CD4-positive, alpha-beta memory T cell (primary cell): ENCODE results near the gene PAK4. TPM values are rescaled to one million over a fixed set of nuclear protein-coding genes. Genes with fewer than 3 reads are reported as not detected.

Experiments used
- CTCF ChIA-PET: fragments of 350-600 bp; sonication (Branson Sonifier 250); formaldehyde crosslinking; loops from one replicate; lab custom pipeline; 2021; ENCODE audit warnings: inconsistent platforms; ENCODE audit not compliant: partially characterized antibody; lab: Charles Lee
- POLR2A ChIA-PET: fragments of 350-600 bp; sonication (Branson Sonifier 250); formaldehyde crosslinking; loops from one replicate; lab custom pipeline; 2021; ENCODE audit not compliant: partially characterized antibody; lab: Charles Lee
- DNase-seq, 5 donors: peaks; one replicate each; pipeline versions ENCODE4 v3.0.0 to v3.0.0-alpha.2; 2020 to 2022; ENCODE audit warnings: mixed read lengths in 1 of 5
- H3K27ac ChIP-seq: one replicate; pipeline ENCODE4 v1.7.0; 2013; ENCODE audit warnings: low read depth, low read length
- H3K27me3 ChIP-seq: 2 replicates; pipeline ENCODE4 v1.7.0; 2013; ENCODE audit warnings: mild to moderate bottlenecking, low read length, moderate library complexity; ENCODE audit not compliant: insufficient read depth
- H3K36me3 ChIP-seq: 2 replicates; pipeline ENCODE4 v1.7.0; 2013; ENCODE audit warnings: mild to moderate bottlenecking, low read length, moderate library complexity; ENCODE audit not compliant: insufficient read depth
- H3K4me1 ChIP-seq: 2 replicates; pipeline ENCODE4 v1.7.0; 2013; ENCODE audit warnings: mild to moderate bottlenecking, low read length, moderate library complexity; ENCODE audit not compliant: insufficient read depth
- H3K4me3 ChIP-seq, 2 donors: one replicate each; pipeline ENCODE4 v1.7.0; 2013; ENCODE audit warnings: low read length in 2 of 2, mild to moderate bottlenecking in 1 of 2
- H3K9me3 ChIP-seq, 2 donors: one replicate each; pipeline ENCODE4 v1.7.0; 2013; ENCODE audit warnings: low read length in 2 of 2, control low read depth in 1 of 2; ENCODE audit not compliant: control insufficient read depth in 1 of 2
- H3K27ac Mint-ChIP-seq, 7 donors: one replicate each; pipeline ENCODE4 v1.8.0; 2020 to 2021; ENCODE audit warnings: mixed read lengths in 7 of 7, mild to moderate bottlenecking in 6 of 7, inconsistent platforms in 3 of 7, moderate library complexity in 3 of 7
- H3K27me3 Mint-ChIP-seq, 2 donors: one replicate each; pipeline ENCODE4 v1.8.0; 2020 to 2021; ENCODE audit warnings: mixed read lengths in 2 of 2
- H3K36me3 Mint-ChIP-seq, 2 donors: one replicate each; pipeline ENCODE4 v1.8.0; 2020 to 2021; ENCODE audit warnings: mixed read lengths in 2 of 2, inconsistent platforms in 1 of 2, mild to moderate bottlenecking in 1 of 2
- H3K4me1 Mint-ChIP-seq, 4 donors: one replicate each; pipeline ENCODE4 v1.8.0; 2020 to 2021; ENCODE audit warnings: mixed read lengths in 4 of 4, mild to moderate bottlenecking in 1 of 4
- H3K4me3 Mint-ChIP-seq, 8 donors: one replicate each; pipeline ENCODE4 v1.8.0; 2020 to 2021; ENCODE audit warnings: mixed read lengths in 8 of 8, mild to moderate bottlenecking in 7 of 8, moderate library complexity in 6 of 8, inconsistent platforms in 3 of 8
- H3K9me3 Mint-ChIP-seq, 8 donors: one replicate each; pipeline ENCODE4 v1.8.0; 2020 to 2021; ENCODE audit warnings: mixed read lengths in 8 of 8, mild to moderate bottlenecking in 5 of 8, inconsistent platforms in 3 of 8, moderate library complexity in 1 of 8
- intact Hi-C: fragments of 100-400 bp; cut with micrococcal nuclease; formaldehyde crosslinking; loops from one replicate; pipeline ENCODE4 v1.15.1; 2023
- polyA plus RNA-seq, 2 donors: library from polyadenylated mRNA; unstranded; fragments of 300-500 nt; fragmentation: Illumina TruSeq; gene quantifications; one replicate each; pipeline ENCODE4 v1.2.3, GENCODE V29; 2021
- total RNA-seq, 2 experiments: library from RNA; stranded (reverse); gene quantifications; one replicate each; pipeline ENCODE4 v1.2.3, GENCODE V29; 2021

Gene PAK4
- total RNA-seq (10 to 100 TPM; 13.1 to 15.7 TPM), polyA plus RNA-seq (1 to 10 TPM; 1.3 to 2.9 TPM)

DNA sequence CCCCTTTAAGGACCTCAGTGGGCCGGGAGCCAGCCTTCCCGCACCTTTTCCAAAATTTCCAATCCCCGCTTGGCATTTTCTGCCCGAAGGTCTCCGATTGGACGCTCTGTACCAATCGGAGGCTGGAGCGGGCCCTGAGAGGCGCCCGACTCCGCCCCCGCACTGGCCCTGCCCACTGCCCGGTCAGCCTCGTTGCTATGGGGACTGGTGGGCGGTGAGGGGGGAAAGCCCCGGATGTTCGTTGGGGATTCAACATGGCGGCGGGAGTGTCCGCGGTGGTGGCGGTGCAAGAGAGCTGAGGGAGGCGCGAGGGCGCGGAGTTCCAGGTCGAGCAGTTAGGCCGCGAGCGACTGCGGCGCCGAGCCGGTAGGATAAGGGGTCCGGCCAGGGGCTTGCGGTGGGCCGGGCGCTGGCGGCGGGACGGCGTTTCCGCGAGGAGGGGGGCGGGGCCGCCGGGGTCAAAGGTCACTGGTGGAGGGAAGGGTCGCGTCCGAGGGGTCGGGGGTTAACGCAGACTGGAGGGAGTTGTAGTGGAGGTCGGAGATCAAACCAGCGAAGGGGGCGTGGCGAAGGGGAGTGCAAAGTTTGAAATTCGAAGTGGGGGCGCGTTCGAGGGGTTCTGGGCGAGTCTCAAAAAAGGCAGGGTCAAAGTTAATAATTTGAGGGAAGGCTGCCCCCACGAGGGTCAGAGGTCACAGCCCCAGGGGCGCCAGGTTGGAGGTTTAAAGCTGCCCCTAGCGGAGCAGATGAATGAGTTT is at the start of gene PAK4:
Gene PAK4, plus strand, starts transcription at position 233 of the 758 bp plus-strand sequence. CDS start 43,768 bp downstream, outside the sequence.
- Histone ChIP-seq H3K4me3 (peak within 1 kb of the TSS; percentile 73 to 82), H3K36me3 (no peaks in the 10 kb centered on the region), H3K27me3 (no peaks in the 10 kb centered on the region), H3K27ac (peak within 1 kb of the TSS; percentile 76), H3K9me3 (no peaks in the 10 kb centered on the region), H3K4me1 (peaks cover 26% of the 10 kb centered on the region)
- peak within 1 kb of the TSS; percentile 95 to 99 (median 98) for H3K4me3 Mint-ChIP-seq
- peaks cover 0 to 2% of the 10 kb centered on the region in 2 donors for H3K36me3 Mint-ChIP-seq
- ChIA-PET POLR2A (interaction anchor here (0.7 to 2.2 kb wide), 5 partner anchors 202 to 320 kb away, joined by 3 to 6 read pairs (median 3); partner anchors contain the start of genes GMFG, MED29, PAF1 and RPS16), CTCF (interaction anchor here (0.9 to 8.0 kb wide), 3 partner anchors 15 to 203 kb away, joined by 3 to 57 read pairs (median 4); no protein-coding TSS in a partner anchor)
- H3K4me1 Mint-ChIP-seq = peaks cover 23 to 65% (median 42%) of the 10 kb centered on the region in 4 donors
- no peaks in the 10 kb centered on the region for H3K9me3 Mint-ChIP-seq
- peaks cover 3% of the 10 kb centered on the region in 2 donors for H3K27me3 Mint-ChIP-seq
- intact Hi-C loops = loop anchor here (1.0 to 5.0 kb wide), 2 partner anchors 217 to 267 kb away; partner anchors contain the start of genes MED29, PAF1 and SAMD4B
- DNase-seq = peak; percentile 94 to 96 (median 95)
- peak within 1 kb of the TSS; percentile 95 to 100 (median 99) for H3K27ac Mint-ChIP-seq

- peaks cover 17 to 29% (median 23%) of the 10 kb centered on the region in 4 donors for H3K4me1 Mint-ChIP-seq
- ChIA-PET CTCF (interaction anchor here (2.4 kb wide), 1 partner anchor 26 kb away, joined by 8 read pairs; no protein-coding TSS in a partner anchor), POLR2A (no interaction called here)
- Histone ChIP-seq H3K27ac (no peak overlapping the region), H3K36me3 (no peaks in the 10 kb centered on the region), H3K4me3 (no peak overlapping the region), H3K27me3 (peaks cover 5% of the 10 kb centered on the region), H3K4me1 (peaks cover 21% of the 10 kb centered on the region), H3K9me3 (no peaks in the 10 kb centered on the region)
- H3K4me3 Mint-ChIP-seq = no peak overlapping the region
- intact Hi-C loops = no loop called here
- peak overlapping the region in 3 of 7 donors; percentile 35 to 52 (median 47) for H3K27ac Mint-ChIP-seq
- DNase-seq = no peak
- H3K27me3 Mint-ChIP-seq = peaks cover 9 to 10% of the 10 kb centered on the region in 2 donors
- H3K36me3 Mint-ChIP-seq = no peaks in the 10 kb centered on the region
- no peaks in the 10 kb centered on the region for H3K9me3 Mint-ChIP-seq
Observed at GRCh38 chr19:39077323-39077722, 48.3 kb upstream of the PAK4 start.

GRCh38 chr19:39078436-39079200 is 47.0 kb upstream of the PAK4 start:
- Histone ChIP-seq H3K4me3 (no peak overlapping the region), H3K27ac (no peak overlapping the region), H3K9me3 (no peaks in the 10 kb centered on the region), H3K36me3 (no peaks in the 10 kb centered on the region), H3K27me3 (peaks cover 15% of the 10 kb centered on the region), H3K4me1 (peaks cover 20% of the 10 kb centered on the region)
- no peak for DNase-seq
- CTCF ChIA-PET = interaction anchor here (0.8 to 2.4 kb wide), 2 partner anchors 27 to 676 kb away, joined by 3 to 8 read pairs; partner anchors contain the start of gene FAM98C
- POLR2A ChIA-PET = no interaction called here
- H3K27me3 Mint-ChIP-seq = peaks cover 20 to 21% of the 10 kb centered on the region in 2 donors
- no peaks in the 10 kb centered on the region for H3K9me3 Mint-ChIP-seq
- no peaks in the 10 kb centered on the region for H3K36me3 Mint-ChIP-seq
- intact Hi-C loops = no loop called here
- peaks cover 14 to 28% (median 23%) of the 10 kb centered on the region in 4 donors for H3K4me1 Mint-ChIP-seq
- peak overlapping the region in 1 of 7 donors; percentile 12 for H3K27ac Mint-ChIP-seq
- H3K4me3 Mint-ChIP-seq = no peak overlapping the region

DNA sequence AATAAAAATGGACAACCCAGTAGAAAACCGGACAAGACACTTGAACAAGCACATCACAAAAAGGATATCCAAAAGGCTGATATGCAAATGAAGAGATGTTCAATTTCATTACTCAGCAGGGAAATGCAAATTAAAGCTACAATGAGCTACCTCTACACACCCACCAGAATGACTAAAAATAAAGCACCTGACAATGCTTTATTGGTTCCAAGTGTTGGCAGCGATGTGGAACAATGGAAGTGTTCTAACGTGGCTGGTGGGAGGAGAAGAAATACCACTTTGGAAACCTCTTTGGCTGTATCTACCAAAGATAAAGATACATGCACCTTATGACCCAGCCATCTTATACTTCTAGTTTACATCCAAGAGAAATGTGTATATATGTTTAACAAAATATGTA is 45.2 kb upstream of the PAK4 start:
- H3K4me3 ChIP-seq = no peak overlapping the region
- H3K4me1 Mint-ChIP-seq = peaks cover 7 to 24% (median 18%) of the 10 kb centered on the region in 4 donors
- no peaks in the 10 kb centered on the region for H3K9me3 ChIP-seq
- peaks cover 13% of the 10 kb centered on the region for H3K4me1 ChIP-seq
- no peaks in the 10 kb centered on the region for H3K36me3 Mint-ChIP-seq
- no peaks in the 10 kb centered on the region for H3K9me3 Mint-ChIP-seq
- POLR2A ChIA-PET = no interaction called here
- H3K36me3 ChIP-seq = no peaks in the 10 kb centered on the region
- DNase-seq = no peak
- intact Hi-C loops = no loop called here
- H3K4me3 Mint-ChIP-seq = no peak overlapping the region
- peaks cover 24 to 27% of the 10 kb centered on the region in 2 donors for H3K27me3 Mint-ChIP-seq
- CTCF ChIA-PET = interaction anchor here (0.9 kb wide), 1 partner anchor 249 kb away, joined by 3 read pairs; no protein-coding TSS in a partner anchor
- H3K27ac ChIP-seq = no peak overlapping the region
- peaks cover 21% of the 10 kb centered on the region for H3K27me3 ChIP-seq
- H3K27ac Mint-ChIP-seq = no peak overlapping the region

DNA sequence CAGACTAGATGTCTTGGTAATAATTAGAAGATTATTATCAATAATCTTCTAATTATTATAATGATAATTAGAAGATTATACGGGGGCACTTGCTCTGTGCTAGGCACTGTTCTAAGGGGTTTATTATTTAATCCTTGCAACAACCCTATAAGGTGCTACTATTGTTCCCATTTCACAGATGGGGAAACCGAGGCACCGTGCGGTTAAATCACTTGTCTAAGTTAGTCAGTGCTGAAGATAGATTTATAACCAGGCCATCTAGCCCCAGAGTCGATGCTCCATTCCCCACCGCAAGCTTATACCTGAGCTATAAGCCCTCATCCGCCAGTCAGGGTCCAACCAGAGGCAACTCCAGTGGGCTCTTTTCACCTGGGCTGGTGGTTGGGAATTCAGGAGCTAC is 43.4 kb upstream of the PAK4 start:
- DNase-seq = no peak
- CTCF ChIA-PET = no interaction called here
- Mint-ChIP-seq H3K4me3 (peak overlapping the region in 1 of 8 donors; percentile 21), H3K27me3 (peaks cover 24 to 30% of the 10 kb centered on the region in 2 donors), H3K4me1 (peaks cover 7 to 23% (median 14%) of the 10 kb centered on the region in 4 donors), H3K9me3 (no peaks in the 10 kb centered on the region), H3K36me3 (no peaks in the 10 kb centered on the region), H3K27ac (no peak overlapping the region)
- Histone ChIP-seq H3K9me3 (no peaks in the 10 kb centered on the region), H3K4me1 (peaks cover 13% of the 10 kb centered on the region), H3K27ac (no peak overlapping the region), H3K4me3 (no peak overlapping the region), H3K36me3 (no peaks in the 10 kb centered on the region), H3K27me3 (peaks cover 21% of the 10 kb centered on the region)
- intact Hi-C loops = no loop called here
- POLR2A ChIA-PET = interaction anchor here (0.8 to 1.3 kb wide), 2 partner anchors 8 to 10 kb away, joined by 3 to 6 read pairs; no protein-coding TSS in a partner anchor

GRCh38 chr19:39082745-39083598 is 42.6 kb upstream of the PAK4 start:
- Mint-ChIP-seq H3K4me1 (peaks cover 7 to 23% (median 14%) of the 10 kb centered on the region in 4 donors), H3K27ac (peak overlapping the region in 5 of 7 donors; percentile 30 to 89 (median 76)), H3K4me3 (peak overlapping the region; percentile 77 to 94 (median 87)), H3K9me3 (no peaks in the 10 kb centered on the region), H3K27me3 (peaks cover 24 to 30% of the 10 kb centered on the region in 2 donors), H3K36me3 (no peaks in the 10 kb centered on the region)
- H3K36me3 ChIP-seq = no peaks in the 10 kb centered on the region
- H3K27ac ChIP-seq = no peak overlapping the region
- ChIA-PET POLR2A (interaction anchor here (0.7 to 1.3 kb wide), 4 partner anchors 9 to 253 kb away, joined by 3 to 6 read pairs (median 4); partner anchors contain the start of gene GMFG), CTCF (interaction anchor here (0.6 kb wide), 1 partner anchor 29 kb away, joined by 3 read pairs; no protein-coding TSS in a partner anchor)
- intact Hi-C loops = no loop called here
- H3K27me3 ChIP-seq = peaks cover 21% of the 10 kb centered on the region
- DNase-seq = no peak
- H3K4me3 ChIP-seq = no peak overlapping the region
- no peaks in the 10 kb centered on the region for H3K9me3 ChIP-seq
- peaks cover 13% of the 10 kb centered on the region for H3K4me1 ChIP-seq
